ENCODE measurements around the gene TOMM40L. TPM values are rescaled to one million over a fixed set of nuclear protein-coding genes. Genes with fewer than 3 reads are reported as not detected.

Gene TOMM40L
- total RNA-seq, 4 donors from 2014 or later = 9.1 to 24.1 (median 16.3) TPM

DNA sequence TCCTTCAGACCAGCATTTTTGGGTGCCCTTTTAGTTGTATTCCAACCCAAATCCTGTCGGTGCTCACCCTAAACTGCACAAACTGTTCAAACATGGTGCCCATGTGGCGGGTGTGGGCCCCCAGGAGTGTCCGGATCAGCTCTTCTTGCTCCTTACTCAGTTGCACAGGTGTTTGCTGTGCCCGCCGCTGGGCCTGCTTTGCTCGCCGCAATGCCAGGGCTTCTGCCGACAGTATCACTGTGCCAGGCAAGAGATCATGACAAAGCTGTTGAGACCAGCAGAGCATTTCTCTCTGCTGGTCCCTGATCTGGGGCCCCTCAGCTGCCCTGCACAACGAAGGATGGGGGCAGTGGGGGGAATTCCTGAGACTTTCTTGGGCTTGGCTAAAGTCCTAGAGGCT lies 7.2 kb downstream of the TOMM40L start:
- H3K4me1 ChIP-seq = peaks cover 0 to under 1% (median under 1%) of the 10 kb centered on the region in 4 donors
- TF ChIP-seq, protein P1, sequence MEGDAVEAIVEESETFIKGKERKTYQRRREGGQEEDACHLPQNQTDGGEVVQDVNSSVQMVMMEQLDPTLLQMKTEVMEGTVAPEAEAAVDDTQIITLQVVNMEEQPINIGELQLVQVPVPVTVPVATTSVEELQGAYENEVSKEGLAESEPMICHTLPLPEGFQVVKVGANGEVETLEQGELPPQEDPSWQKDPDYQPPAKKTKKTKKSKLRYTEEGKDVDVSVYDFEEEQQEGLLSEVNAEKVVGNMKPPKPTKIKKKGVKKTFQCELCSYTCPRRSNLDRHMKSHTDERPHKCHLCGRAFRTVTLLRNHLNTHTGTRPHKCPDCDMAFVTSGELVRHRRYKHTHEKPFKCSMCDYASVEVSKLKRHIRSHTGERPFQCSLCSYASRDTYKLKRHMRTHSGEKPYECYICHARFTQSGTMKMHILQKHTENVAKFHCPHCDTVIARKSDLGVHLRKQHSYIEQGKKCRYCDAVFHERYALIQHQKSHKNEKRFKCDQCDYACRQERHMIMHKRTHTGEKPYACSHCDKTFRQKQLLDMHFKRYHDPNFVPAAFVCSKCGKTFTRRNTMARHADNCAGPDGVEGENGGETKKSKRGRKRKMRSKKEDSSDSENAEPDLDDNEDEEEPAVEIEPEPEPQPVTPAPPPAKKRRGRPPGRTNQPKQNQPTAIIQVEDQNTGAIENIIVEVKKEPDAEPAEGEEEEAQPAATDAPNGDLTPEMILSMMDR (IDR thresholded peaks at IDR 0.05) = no peak
- TF ChIP-seq POLR2AphosphoS5 (IDR thresholded peaks at IDR 0.05) (no peak), EP300 (IDR thresholded peaks at IDR 0.05) (no peak), POLR2A (IDR thresholded peaks at IDR 0.05; ENCODE audit: low read depth) (no peak)
- H3K36me3 ChIP-seq = peaks cover 19 to 30% (median 29%) of the 10 kb centered on the region in 4 donors
- no peak for DNase-seq (ENCODE audit: extremely low spot score)
- no peaks in the 10 kb centered on the region for H3K27me3 ChIP-seq
- no peak overlapping the region for H3K27ac ChIP-seq (replicated peaks in 1 of 4)
- no peak overlapping the region for H3K4me3 ChIP-seq
- H3K9me3 ChIP-seq = no peaks in the 10 kb centered on the region
- intact Hi-C loops (cut with DNase I) = loop anchor here (5.0 kb wide), 1 partner anchor 129 kb away; no protein-coding TSS in a partner anchor
- 77% methylated on average over 3 of the region's 9 CpGs for WGBS

DNA sequence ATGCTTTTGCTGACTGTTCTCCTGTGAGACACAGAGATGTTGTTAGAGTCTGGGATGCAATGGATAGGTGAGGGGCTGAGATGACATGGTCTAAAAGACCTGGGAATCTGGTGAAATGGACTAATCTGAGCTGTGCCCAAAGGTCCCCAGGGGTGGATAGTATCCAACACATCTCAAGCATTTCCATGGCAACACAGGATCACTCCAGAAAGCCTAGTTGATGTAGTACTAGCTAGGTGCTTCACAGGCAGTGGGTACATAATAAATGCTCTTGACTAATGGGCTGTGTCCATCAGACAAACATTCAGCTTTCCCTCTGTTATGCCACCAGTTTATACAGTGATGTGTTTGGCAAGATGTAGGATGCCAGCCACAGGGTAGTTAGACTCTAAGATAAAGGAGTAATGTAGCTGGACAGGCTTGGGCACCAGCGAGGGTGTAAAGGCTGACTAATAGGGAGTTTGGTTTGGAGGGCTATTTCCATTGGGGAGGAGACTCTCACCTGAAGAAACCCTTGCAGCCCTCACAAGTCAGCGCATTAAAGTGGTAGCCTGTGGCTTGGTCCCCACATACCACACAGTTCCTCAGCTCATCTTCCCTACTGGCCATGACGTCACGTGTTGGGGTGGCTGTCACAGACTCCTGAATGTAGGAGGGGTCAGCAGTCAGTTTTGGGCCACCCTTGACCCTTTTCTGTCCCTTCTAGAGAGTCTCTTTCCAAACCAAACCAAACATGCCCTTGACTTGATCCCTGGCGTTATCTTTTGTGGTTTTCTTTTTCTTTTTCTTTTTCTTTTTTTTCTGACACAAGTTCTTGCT lies 10.3 kb downstream of the TOMM40L start:
- no peak overlapping the region for H3K27ac ChIP-seq (replicated peaks in 1 of 4)
- 89% methylated on average over 5 of the region's 5 CpGs for WGBS
- intact Hi-C loops (cut with DNase I) = no loop called here
- H3K4me1 ChIP-seq = no peaks in the 10 kb centered on the region
- H3K36me3 ChIP-seq = peaks cover 0 to under 1% (median 0%) of the 10 kb centered on the region in 4 donors
- no peak for DNase-seq (ENCODE audit: extremely low spot score)
- H3K27me3 ChIP-seq = no peaks in the 10 kb centered on the region
- H3K4me3 ChIP-seq = no peak overlapping the region
- no peaks in the 10 kb centered on the region for H3K9me3 ChIP-seq
- no peak for TF ChIP-seq EP300 (IDR thresholded peaks at IDR 0.05)
- TF ChIP-seq, protein P1 (IDR thresholded peaks at IDR 0.05) = no peak

DNA sequence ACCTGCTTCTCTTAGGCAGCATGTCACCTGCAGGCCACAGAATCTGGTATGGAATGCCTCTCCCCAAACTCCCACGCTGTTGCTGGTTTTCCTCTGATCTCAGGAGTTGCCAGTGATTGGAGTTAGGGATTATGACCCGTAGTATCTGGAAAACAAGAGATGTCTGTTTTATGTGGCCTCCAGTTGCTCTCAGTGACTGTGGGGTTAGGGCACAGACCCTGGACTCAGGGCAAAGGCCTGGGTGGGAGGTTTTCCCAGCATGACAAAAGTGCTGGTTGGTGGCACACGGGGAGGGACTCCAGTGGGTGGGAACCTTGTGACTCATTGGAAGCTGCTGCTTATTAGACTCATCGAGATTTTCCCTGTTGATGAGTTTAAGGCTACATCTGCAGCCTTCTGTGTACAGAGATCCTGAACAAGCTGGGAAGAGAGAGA lies 12.2 kb downstream of the TOMM40L start, which contains the start of gene NR1I3:
TSS of gene NR1I3 (minus strand) at position 165 of the 435 bp plus-strand sequence. CDS start 1,638 bp downstream, outside the sequence.
- no peaks in the 10 kb centered on the region for H3K27me3 ChIP-seq
- DNase-seq (ENCODE audit: extremely low spot score) = no peak
- no peak within 1 kb of the TSS for H3K27ac ChIP-seq (replicated peaks in 1 of 4)
- no peaks in the 10 kb centered on the region for H3K36me3 ChIP-seq
- no peaks in the 10 kb centered on the region for H3K9me3 ChIP-seq
- WGBS = 64% methylated on average over 4 of the region's 4 CpGs
- intact Hi-C loops (cut with DNase I) = no loop called here
- H3K4me1 ChIP-seq = no peaks in the 10 kb centered on the region
- TF ChIP-seq POLR2A (IDR thresholded peaks at IDR 0.05; ENCODE audit: low read depth) (no peak), POLR2AphosphoS5 (IDR thresholded peaks at IDR 0.05) (no peak), EP300 (IDR thresholded peaks at IDR 0.05) (no peak)
- TF ChIP-seq, protein P1 (IDR thresholded peaks at IDR 0.05) = no peak
- no peak within 1 kb of the TSS for H3K4me3 ChIP-seq

DNA sequence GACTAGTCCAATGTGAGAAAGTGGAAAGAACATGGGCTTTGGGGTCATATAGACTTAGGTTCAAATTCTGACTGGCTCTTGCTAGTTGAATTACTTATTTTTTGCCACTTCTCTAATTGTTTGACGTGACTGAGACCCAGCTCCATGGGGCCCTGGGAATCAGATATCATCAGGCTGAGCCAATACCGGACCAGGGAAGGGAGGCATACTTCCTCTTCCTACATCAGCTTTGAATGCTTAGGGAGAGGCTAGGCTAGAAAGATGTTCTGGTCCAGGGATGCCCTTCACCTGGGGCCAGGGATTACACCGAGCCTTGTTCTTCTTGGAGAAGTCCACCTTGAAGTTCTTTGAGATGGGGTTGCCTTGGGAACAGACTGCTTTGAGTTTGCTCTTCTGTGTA lies 15.8 kb downstream of the TOMM40L start:
- no peak overlapping the region for H3K27ac ChIP-seq (replicated peaks in 1 of 4)
- TF ChIP-seq POLR2A (IDR thresholded peaks at IDR 0.05; ENCODE audit: low read depth) (no peak), POLR2AphosphoS5 (IDR thresholded peaks at IDR 0.05) (no peak), EP300 (IDR thresholded peaks at IDR 0.05) (no peak)
- TF ChIP-seq, protein P1 (IDR thresholded peaks at IDR 0.05) = no peak
- intact Hi-C loops (cut with DNase I) = loop anchor here (5.0 kb wide), 1 partner anchor 41 kb away; no protein-coding TSS in a partner anchor
- H3K4me1 ChIP-seq = no peaks in the 10 kb centered on the region
- H3K36me3 ChIP-seq = no peaks in the 10 kb centered on the region
- H3K9me3 ChIP-seq = no peaks in the 10 kb centered on the region
- no peak for DNase-seq (ENCODE audit: extremely low spot score)
- H3K27me3 ChIP-seq = no peaks in the 10 kb centered on the region
- 69% methylated on average over 3 of the region's 3 CpGs for WGBS
- no peak overlapping the region for H3K4me3 ChIP-seq

Data from esophagus muscularis mucosa (tissue), 4 donors.